Inferior parietal cortex (tissue), 1 donor: Measurements from ENCODE around the gene ADPGK.

Experiments used
- DNase-seq: peaks from one replicate; pipeline ENCODE4 v3.0.0-alpha.2; 2016; ENCODE audit errors: extremely low spot score

ADPGK gene

GRCh38 chr15:72790302-72790910 is 6.8 kb upstream of the ADPGK start:
- DNase-seq: no peak

- DNase-seq: no peak
These were observed 4.0 kb upstream of the ADPGK start for GRCh38 chr15:72787526-72787925.

GRCh38 chr15:72786676-72787345 is 3.3 kb upstream of the ADPGK start:
- DNase-seq: no peak

GRCh38 chr15:72786242-72786641 is 2.7 kb upstream of the ADPGK start:
- DNase-seq: no peak

GRCh38 chr15:72785841-72786240 is 2.3 kb upstream of the ADPGK start:
- no peak for DNase-seq

GRCh38 chr15:72785432-72785831 is 1.9 kb upstream of the ADPGK start:
- DNase-seq: no peak

- DNase-seq: no peak
These were observed 908 bp upstream of the ADPGK start for GRCh38 chr15:72784456-72784876.

GRCh38 chr15:72783004-72783639 is 436 bp downstream of the ADPGK start:
- DNase-seq: no peak

GRCh38 chr15:72782274-72783003 is 1.1 kb downstream of the ADPGK start:
- DNase-seq: no peak

GRCh38 chr15:72781631-72782030 is 1.9 kb downstream of the ADPGK start:
- DNase-seq: no peak

- DNase-seq: no peak
These were observed 4.8 kb downstream of the ADPGK start for GRCh38 chr15:72778796-72779195.

- DNase-seq: no peak
These were observed 8.7 kb downstream of the ADPGK start for GRCh38 chr15:72774696-72775383.

- no peak for DNase-seq
These were observed 12.2 kb downstream of the ADPGK start for GRCh38 chr15:72771329-72771725.

GRCh38 chr15:72770673-72771328 is 12.8 kb downstream of the ADPGK start:
- no peak for DNase-seq

GRCh38 chr15:72766780-72767179 is 16.8 kb downstream of the ADPGK start:
- DNase-seq: no peak

GRCh38 chr15:72766025-72766424 is 17.5 kb downstream of the ADPGK start:
- no peak for DNase-seq

GRCh38 chr15:72764656-72765055 is 18.9 kb downstream of the ADPGK start:
- no peak for DNase-seq

- no peak for DNase-seq
These were observed 22.8 kb downstream of the ADPGK start for GRCh38 chr15:72760590-72761260.

- DNase-seq: no peak
These were observed 25.4 kb downstream of the ADPGK start for GRCh38 chr15:72758182-72758581.

GRCh38 chr15:72754096-72754495 is 29.5 kb downstream of the ADPGK start:
- DNase-seq: no peak
